ENCODE data around the gene NAT9.

NAT9 gene

DNA sequence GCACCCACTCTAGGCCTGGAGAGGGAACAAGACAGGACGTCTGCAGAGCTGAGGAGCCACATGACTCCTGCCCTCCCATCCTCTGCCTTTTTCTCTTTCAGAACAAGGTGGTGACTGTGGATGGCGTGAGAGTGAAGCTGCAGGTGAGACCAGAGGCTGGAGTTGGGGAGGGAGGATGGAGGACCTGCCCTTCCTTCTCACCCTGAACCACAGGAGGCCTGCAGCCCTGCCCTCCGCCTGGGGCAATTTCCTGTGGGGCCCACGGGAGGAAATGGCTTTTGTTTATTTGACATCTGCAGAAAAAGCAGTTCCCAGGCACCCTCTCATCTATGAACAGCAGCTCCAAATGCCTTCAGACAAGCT lies 34.0 kb downstream of the NAT9 start:
- peak; percentile 79 for DNase-seq

DNA sequence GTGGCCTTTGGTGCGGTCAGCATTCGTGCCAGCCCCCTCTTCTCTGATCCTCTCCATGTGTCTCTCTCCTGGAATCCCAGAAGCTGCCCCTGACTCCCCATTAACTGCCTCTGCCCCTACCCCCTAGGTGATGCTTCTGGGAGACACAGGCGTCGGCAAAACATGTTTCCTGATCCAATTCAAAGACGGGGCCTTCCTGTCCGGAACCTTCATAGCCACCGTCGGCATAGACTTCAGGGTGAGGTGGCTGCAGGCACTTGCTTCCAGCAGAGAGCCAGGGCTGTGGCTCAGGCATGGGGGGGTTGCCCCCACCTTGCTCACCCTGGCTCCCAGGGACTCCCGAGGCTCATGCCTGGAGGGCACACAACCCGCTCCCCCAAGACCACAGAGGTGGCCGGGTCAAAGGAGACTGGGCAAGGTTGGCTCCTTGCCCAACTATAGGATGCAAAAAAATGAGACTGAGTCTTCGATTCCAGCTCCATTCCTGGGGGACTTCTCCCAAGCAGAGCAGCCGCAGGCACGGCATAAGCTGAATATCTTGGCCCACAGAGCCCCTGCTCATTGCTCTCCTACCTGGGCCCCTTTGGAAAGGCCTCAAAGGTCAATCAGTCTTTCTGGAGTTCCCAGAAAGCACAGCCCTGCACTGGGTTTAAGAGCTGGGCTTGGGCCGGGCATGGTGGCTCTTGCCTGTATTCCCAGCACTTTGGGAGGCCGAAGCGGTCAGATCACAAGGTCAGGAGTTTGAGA lies 35.3 kb downstream of the NAT9 start:
- no peak for DNase-seq

DNA sequence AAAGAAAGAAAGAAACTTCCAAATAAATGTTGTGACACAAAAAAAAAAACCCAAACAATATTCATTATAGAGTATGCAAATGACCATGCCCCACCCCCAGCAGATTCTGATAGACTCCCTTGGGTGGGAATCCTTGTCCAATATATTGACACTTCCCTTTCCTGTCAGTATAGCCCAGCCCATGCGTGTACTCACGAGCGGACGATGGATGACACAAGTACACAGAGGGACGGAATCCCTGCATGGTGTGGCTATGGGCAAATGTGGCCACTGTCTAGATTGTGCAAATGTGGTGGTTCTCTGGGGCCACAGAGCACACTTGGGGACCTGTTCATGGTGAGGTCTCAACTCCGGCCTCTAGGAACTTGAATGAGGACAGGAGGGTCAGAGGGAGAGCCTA lies 36.0 kb downstream of the NAT9 start:
- no peak for DNase-seq

DNA sequence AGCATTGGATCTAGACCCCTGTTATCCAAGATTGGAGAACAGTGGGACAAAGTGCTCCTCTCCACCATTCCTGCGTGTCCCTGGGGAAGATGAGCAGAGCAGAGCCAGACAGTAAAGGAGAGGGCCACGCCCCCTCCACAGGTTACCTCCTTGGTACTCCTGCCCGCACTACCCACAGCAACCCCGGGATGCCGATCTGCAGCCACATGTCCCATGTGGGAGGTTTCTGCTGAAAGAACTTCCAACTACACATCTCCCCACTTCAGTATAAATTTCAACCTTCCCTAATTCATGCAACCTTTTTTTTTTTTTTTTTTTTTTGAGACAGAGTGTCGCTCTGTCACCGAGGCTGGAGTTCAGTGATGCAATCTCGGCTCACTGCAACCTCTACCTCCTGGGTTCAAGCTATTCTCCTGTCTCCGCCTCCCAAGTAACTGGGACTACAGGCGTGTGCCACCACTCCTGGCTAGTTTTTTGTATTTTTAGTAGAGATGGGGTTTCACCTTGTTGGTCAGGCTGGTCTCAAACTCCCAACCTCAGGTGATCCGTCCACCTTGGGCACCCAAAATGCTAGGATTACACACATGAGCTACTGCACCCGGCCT lies 36.8 kb downstream of the NAT9 start:
- no peak for DNase-seq

GRCh38 chr17:74738051-74738996 lies 37.8 kb downstream of the NAT9 start:
- peak; percentile 92 for DNase-seq

GRCh38 chr17:74737299-74738050 lies 38.7 kb downstream of the NAT9 start:
- DNase-seq: peak; percentile 53

DNA sequence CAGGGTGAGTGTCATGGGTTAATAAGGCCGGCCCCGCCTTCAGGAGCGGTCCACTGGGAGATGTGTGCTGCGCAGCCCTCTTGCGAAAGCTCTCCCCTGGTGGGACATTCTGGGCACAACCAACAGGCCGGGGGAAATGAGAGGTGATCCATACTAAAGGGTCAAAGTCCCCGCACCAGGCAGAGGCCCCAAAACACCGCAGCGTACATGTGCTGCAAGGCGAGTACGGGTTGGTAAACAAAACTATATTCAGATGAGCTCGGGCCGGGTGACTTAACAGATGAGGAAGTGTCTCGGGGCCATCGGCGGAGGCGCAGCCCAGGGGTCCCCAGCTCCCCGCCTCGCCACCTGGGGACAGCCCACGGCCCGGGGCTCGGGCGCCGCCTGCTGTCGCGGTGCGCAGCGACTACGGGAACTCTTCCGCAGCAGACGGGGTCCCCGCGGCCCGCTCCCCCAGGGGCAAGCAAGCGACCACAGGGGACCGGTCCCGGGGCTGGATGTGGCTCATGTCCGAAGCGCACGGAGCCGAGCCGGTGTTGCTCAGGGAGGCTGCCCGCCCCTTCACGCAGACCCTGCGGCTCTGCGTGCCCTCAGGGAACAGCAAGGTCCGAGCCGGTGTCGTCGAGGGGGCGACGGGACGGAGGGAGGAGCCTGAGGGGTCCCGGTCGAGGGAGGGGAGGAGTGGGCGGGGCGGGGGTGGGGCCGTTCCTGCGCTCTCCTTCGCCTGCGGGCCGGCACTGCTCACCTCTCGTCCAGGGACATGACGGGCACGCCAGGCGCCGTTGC lies 39.4 kb downstream of the NAT9 start, which contains the start of gene RAB37:
Gene RAB37, plus strand, starts transcription at position 744 of the 786 bp plus-strand sequence. Its CDS starts 17 bp downstream, at position 761.
- peak; percentile 65 for DNase-seq

GRCh38 chr17:74734256-74734655 lies 41.9 kb downstream of the NAT9 start:
- DNase-seq: no peak

- no peak for DNase-seq
Observed at GRCh38 chr17:74733365-74734122, 42.6 kb downstream of the NAT9 start.

DNA sequence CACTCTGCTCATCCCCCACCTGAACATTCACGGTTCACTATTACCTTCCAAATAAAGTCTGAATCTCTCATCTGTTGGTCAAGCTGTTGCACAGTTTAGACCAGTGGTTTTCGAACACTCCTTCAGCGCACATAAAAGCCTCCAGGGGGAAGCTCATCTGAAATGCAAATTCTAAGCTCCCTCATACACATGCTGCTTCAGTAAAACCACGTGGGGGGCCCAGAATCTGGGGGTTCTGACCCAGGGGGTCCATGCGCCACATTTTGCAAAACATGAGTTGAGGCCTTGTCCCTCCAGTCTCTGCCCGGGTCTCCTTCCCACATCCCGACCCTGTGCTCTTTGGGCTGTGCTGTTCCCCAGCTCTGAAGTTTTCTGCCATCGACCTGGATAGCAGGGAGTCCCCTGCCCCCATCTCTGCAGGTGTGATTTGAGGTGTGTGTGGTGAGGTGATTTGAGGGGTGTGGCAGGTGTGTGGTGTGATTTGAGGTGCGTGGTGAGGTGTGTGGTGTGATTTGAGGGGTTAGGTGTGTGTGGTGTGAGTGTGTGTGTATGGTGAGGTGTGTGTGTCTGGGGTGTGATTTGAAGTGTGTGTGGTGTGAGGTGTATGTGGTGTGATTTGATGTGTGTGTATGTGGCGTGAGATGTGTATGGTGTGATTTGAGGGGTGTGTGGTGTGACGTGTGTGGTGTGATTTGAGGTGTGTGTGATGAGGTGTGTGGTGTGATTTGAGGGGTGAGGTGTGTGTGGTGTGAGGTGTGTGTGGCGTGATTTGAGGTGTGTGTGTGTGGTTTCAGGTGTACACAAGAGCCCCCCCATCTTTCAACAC lies 43.9 kb downstream of the NAT9 start:
- DNase-seq: no peak

- no peak for DNase-seq
Observed at GRCh38 chr17:74731347-74731605, 44.9 kb downstream of the NAT9 start.

- DNase-seq: peak; percentile 79
Observed at GRCh38 chr17:74730491-74731346, 45.4 kb downstream of the NAT9 start.

GRCh38 chr17:74729866-74730265 lies 46.3 kb downstream of the NAT9 start:
- no peak for DNase-seq

- DNase-seq: no peak
Observed at GRCh38 chr17:74729368-74729767, 46.8 kb downstream of the NAT9 start.

GRCh38 chr17:74728702-74729075 lies 47.5 kb downstream of the NAT9 start:
- DNase-seq: no peak

DNA sequence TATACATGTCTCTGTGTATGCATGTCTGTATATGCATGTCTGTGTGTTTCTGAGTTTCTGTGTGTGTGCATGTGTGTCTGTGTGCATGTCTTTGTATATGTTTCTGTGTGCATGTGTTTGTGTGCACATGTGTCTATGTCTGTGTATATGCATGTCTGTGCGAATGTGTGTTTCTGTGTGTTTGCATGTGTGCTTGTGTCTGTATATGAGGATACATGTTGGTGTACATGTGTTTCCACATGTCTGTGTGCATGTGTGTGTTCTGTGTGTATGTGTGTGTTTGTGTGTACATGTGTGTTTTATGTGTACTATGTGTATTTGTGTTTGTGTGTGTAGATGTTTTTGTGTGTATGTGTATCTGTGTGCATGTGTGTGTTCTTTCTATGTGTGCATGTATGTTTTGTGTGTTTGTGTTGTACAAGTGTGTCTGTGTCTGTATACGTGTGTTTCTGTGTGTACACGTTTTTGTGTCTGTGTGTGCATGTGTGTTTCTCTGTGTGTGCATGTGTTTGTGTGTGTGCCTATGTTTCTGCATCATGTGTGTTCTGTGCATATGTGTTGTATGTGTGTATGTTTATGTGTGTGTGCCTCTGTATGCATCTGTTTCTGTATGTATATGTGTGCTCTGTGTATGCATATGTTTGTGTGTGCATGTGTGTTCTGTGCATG lies 48.0 kb downstream of the NAT9 start:
- DNase-seq: no peak

DNA sequence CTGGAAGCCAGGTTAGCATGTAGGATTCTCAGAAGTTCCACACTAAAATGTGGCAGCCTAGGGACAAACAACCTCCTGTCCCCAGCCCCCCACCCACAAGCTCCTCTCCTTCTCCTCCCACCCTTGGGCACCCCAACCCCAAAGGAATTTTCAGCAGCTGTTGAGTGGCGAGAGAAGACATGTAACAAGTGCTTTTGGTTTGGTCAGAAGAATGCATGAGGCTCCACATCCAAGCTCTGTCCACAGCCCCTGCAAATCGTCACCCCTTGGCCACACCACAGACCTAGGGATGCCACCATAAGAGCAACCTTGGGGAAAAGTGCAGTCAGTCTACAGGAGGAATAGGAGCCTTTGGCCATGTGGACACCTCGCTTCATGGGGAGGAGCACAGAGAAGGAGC lies 51.0 kb downstream of the NAT9 start:
- DNase-seq: no peak

DNA sequence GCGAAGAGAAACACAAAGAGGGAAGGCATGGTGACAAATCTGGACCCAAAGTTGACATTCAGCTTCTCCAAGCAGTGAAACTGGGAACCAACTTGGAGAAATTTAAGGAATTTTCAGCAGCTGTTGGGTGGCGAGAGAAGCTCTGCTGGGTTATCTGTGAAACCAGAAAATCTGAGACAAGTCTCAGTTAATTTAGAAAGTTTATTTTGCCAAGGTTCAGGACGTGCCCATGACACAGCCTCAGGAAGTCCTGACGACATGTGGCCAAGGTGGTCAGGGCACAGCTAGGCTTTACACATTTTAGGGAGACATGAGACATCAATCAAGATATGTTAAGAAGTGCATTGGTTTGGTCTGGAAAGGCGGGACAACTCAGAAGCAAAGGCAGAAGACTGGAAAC lies 52.3 kb downstream of the NAT9 start:
- no peak for DNase-seq

DNA sequence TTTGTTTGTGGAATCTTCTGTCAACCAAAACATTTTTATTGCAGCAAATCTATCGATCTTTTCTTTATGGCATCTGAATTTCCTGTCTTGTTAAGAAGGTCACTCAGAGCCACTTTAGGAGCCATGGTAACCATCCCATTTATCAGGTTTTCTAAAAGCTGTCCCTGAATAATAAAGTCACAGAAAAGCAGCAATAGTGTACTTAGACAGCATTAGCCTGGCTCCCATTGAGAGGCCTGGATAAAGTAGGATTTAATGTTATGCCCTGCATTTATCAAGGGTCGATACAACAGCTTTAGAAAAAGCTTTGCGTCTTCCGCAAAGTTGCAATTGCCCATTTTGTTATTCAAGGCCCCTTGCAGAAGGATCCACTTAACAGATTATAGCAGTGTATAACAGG lies 53.4 kb downstream of the NAT9 start:
- no peak for DNase-seq
